GM12801 (cell line): ENCODE results near the gene KLK6.

Source experiments
- CTCF ChIP-seq: IDR thresholded peaks from one replicate; pipeline ENCODE4 v1.5.1; 2011; ENCODE audit warnings: control low read depth; ENCODE audit not compliant: insufficient read length; ENCODE audit errors: extremely low read depth

The KLK6 gene

DNA sequence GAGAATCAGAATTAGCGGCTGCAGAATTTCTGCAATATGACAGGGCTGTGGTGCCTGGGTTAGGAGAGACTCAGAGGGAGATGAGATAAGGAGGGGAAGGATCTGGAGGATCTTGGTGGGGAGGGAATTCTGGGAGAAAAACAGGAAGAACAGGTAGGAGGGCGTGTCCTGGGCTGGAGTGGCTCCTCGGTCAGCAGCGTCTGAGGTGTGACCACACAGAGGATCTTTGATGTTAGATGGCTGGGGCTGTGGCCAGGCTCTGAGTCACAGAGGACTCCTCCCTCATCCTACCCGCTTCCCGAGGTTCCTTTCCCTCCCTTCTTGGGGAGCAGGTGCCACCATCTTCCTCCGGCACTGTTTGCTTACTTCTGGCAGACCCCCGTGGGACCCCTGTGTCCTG is 6.4 kb upstream of the KLK6 start:
- no peak for TF ChIP-seq CTCF

DNA sequence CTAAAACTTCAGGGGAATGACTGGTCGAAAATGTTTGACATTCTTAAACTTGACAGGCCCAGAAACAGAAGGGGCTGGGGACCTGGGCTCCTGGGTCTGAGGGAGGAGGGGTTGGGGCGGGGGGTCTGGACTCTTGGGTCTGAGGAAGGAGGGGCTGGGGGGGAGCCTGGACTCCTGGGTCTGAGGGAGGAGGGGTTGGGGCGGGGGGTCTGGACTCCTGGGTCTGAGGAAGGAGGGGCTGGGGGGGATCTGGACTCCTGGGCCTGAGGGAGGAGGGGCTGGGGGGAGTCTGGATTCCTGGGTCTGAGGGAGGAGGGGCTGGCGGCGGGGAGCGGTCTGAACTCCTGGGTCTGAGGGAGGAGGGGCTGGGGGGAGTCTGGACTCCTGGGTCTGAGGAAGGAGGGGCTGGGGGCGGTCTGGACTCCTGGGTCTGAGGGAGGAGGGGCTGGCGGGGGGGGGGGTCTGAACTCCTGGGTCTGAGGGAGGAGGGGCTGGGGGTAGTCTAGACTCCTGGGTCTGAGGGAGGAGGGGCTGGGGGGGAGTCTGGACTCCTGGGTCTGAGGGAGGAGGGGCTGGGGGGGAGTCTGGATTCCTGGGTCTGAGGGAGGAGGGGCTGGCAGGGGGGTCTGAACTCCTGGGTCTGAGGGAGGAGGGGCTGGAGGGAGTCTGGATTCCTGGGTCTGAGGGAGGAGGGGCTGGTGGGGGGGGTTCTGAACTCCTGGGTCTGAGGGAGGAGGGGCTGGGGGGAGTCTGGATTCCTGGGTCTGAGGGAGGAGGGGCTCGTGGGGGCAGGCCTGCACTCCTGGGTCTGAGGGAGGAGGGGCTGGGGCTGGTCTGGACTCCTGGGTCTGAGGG is 5.5 kb upstream of the KLK6 start:
- no peak for TF ChIP-seq CTCF

- TF ChIP-seq CTCF: no peak
These were observed 3.5 kb upstream of the KLK6 start for GRCh38 chr19:50972795-50973376.

GRCh38 chr19:50968716-50969412 is 527 bp downstream of the KLK6 start:
- no peak for TF ChIP-seq CTCF

DNA sequence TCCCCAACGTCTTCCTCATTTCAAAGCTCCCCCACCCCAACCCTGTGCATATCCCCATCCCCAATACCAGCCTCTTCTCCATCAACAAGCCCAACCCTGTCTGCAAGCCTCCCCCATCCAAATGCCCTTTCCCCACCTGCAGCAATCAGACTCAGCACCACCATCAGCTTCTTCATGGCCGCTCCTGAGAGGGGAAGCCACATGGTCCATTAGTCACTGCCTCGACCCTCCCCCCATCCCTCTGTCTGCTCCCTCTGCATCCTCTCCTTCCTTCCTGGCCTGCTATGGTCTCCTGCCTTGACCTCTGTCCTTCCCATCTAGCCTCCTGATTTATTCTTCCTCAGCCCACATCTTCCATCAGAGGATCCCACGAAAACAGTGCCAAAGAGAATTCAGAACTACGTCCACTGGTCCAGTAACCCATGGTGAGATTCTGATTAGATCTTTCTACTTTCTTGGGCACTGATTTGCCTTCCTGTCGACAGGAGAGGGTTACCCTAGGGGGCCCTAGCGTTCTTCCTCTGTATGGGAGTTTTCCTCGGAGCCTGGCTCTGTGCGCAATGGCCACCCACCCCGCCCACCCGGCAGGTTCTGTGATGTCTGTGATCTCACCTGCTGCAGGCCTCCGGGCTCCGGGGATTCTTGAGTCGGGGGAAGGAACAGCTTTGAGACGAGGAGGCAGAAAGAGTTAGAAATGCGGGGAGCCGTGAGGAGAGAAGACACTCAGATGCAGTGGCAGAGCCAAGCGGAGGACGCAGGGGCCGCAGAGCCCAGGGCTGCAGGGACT is 1.3 kb downstream of the KLK6 start:
- TF ChIP-seq CTCF: no peak

DNA sequence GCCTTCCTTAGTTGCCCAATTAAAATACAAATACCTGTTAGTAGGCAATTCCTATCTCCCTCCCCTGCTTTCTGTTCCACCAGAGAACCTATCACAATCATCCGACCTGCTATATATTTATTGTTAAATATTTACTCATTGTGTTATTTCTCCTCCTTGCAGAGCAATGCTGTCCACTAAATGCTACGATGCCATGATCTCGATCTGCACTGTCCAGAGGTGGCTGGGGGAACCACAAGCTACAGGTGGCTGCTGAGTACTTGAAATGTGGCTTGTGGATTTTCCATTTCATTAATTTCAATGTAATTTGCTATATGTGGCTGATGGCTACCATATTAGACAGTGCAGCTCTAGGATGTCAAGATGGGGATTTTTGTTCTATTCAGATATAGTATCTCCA is 5.1 kb downstream of the KLK6 start:
- TF ChIP-seq CTCF: no peak

DNA sequence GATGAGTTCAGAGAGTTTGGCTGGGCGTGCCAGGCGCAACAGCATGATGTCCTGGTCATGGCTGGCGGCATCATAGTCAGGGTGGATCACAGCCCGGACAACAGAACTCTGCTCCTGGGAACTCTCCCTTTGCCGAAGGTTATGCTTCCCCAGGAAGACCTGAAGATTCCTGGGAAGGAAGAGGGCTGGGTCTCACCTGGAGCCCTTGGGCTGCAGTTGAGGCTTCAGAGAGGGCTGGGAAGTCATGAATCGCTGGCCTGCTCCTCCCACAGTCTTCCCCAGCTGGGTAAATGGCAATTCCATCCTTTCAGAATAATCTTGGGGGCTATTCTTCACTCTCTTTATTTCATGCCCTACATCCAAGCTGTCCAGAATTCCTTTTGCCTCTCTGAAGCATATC is 6.0 kb downstream of the KLK6 start:
- no peak for TF ChIP-seq CTCF
